ENCODE measurements around the gene KIF6. TPM values are rescaled to one million over a fixed set of nuclear protein-coding genes. Genes with fewer than 3 reads are reported as not detected.

The KIF6 gene
- polyA plus RNA-seq, 1 donor (not counting 4 experiments of a cell fraction or from before 2014, with no cell fraction given) = 0.14 TPM

- dilution Hi-C loops (cut with MboI; ENCODE audit: extremely low pct_ligation_motif_present, low sequenced_read_pairs) = no loop called here
- Histone ChIP-seq H2AFZ (ENCODE audit: control insufficient read depth, low read length) (no peak overlapping the region), H3K4me1 (ENCODE audit: control insufficient read depth, extremely low read depth, insufficient read depth, low read length) (no peaks in the 10 kb centered on the region), H3K27ac (ENCODE audit: control insufficient read depth, insufficient read depth, low read length) (no peak overlapping the region), H3K4me3 (ENCODE audit: control insufficient read depth in 2 of 3, extremely low read depth in 1 of 3, insufficient read depth in 2 of 3, low read depth in 1 of 3, low read length in 3 of 3) (no peak overlapping the region), H3K9ac (ENCODE audit: control insufficient read depth, extremely low read depth, insufficient read depth, low read length) (no peak overlapping the region), H3K9me1 (ENCODE audit: control insufficient read depth, extremely low read depth, insufficient read depth, low read length) (no peaks in the 10 kb centered on the region), H3K79me2 (ENCODE audit: control insufficient read depth, insufficient read depth, low read length) (no peaks in the 10 kb centered on the region), H3K9me3 (ENCODE audit: control insufficient read depth, low read depth, low read length) (no peaks in the 10 kb centered on the region), H4K20me1 (ENCODE audit: control insufficient read depth, extremely low read depth, insufficient read depth, low read length) (no peaks in the 10 kb centered on the region), H3K36me3 (ENCODE audit: control insufficient read depth in 2 of 2, extremely low read depth in 1 of 2, insufficient read depth in 2 of 2, low read length in 2 of 2) (no peaks in the 10 kb centered on the region), H3K27me3 (ENCODE audit: control insufficient read depth, extremely low read depth, insufficient read depth, low read length) (no peaks in the 10 kb centered on the region), H3K4me2 (ENCODE audit: control insufficient read depth, extremely low read depth, insufficient read depth, low read depth, low read length) (no peak overlapping the region)
- TF ChIP-seq CTCF (optimal IDR thresholded peaks at IDR 0.05 in 1 of 3, IDR thresholded peaks at IDR 0.05 in 1 of 3, conservative IDR thresholded peaks at IDR 0.05 in 1 of 3; ENCODE audit: extremely low read depth in 1 of 3, insufficient read depth in 2 of 3, low read length in 3 of 3) = no peak
- TF ChIP-seq EZH2 (IDR thresholded peaks at IDR 0.05; ENCODE audit: low read length) = no peak
- DNase-seq (ENCODE audit: low read depth, low spot score) (no peak), FAIRE-seq (no peak)
Measured at GRCh38 chr6:39439342-39440038, 285.7 kb downstream of the KIF6 start.

- Histone ChIP-seq H3K9me1 (ENCODE audit: control insufficient read depth, extremely low read depth, insufficient read depth, low read length) (no peaks in the 10 kb centered on the region), H3K36me3 (ENCODE audit: control insufficient read depth in 2 of 2, extremely low read depth in 1 of 2, insufficient read depth in 2 of 2, low read length in 2 of 2) (no peaks in the 10 kb centered on the region), H3K4me1 (ENCODE audit: control insufficient read depth, extremely low read depth, insufficient read depth, low read length) (peaks cover 8% of the 10 kb centered on the region), H3K79me2 (ENCODE audit: control insufficient read depth, insufficient read depth, low read length) (no peaks in the 10 kb centered on the region), H3K4me3 (ENCODE audit: control insufficient read depth in 2 of 3, extremely low read depth in 1 of 3, insufficient read depth in 2 of 3, low read depth in 1 of 3, low read length in 3 of 3) (no peak overlapping the region), H3K9me3 (ENCODE audit: control insufficient read depth, low read depth, low read length) (no peaks in the 10 kb centered on the region), H3K27ac (ENCODE audit: control insufficient read depth, insufficient read depth, low read length) (no peak overlapping the region), H3K9ac (ENCODE audit: control insufficient read depth, extremely low read depth, insufficient read depth, low read length) (no peak overlapping the region), H3K4me2 (ENCODE audit: control insufficient read depth, extremely low read depth, insufficient read depth, low read depth, low read length) (no peak overlapping the region), H3K27me3 (ENCODE audit: control insufficient read depth, extremely low read depth, insufficient read depth, low read length) (no peaks in the 10 kb centered on the region), H2AFZ (ENCODE audit: control insufficient read depth, low read length) (no peak overlapping the region), H4K20me1 (ENCODE audit: control insufficient read depth, extremely low read depth, insufficient read depth, low read length) (no peaks in the 10 kb centered on the region)
- FAIRE-seq (no peak), DNase-seq (ENCODE audit: low read depth, low spot score) (no peak)
- dilution Hi-C loops (cut with MboI; ENCODE audit: extremely low pct_ligation_motif_present, low sequenced_read_pairs) = no loop called here
- no peak for TF ChIP-seq EZH2 (IDR thresholded peaks at IDR 0.05; ENCODE audit: low read length)
- TF ChIP-seq CTCF (optimal IDR thresholded peaks at IDR 0.05 in 1 of 3, IDR thresholded peaks at IDR 0.05 in 1 of 3, conservative IDR thresholded peaks at IDR 0.05 in 1 of 3; ENCODE audit: extremely low read depth in 1 of 3, insufficient read depth in 2 of 3, low read length in 3 of 3) = no peak
Measured at GRCh38 chr6:39433630-39434029, 291.6 kb downstream of the KIF6 start.
